HG03060 (cell line): Measurements from ENCODE around the gene PELI3.
A peak's percentile ranks its signal among the peaks of the same experiment; 100 is the strongest.

Experiments
- ATAC-seq: cut with Tn5 transposase; IDR thresholded peaks from one replicate; pipeline ENCODE4 v1.9.1; 2021; ENCODE audit warnings: low read depth, moderate number of reproducible peaks; ENCODE audit not compliant: unreplicated experiment

PELI3 gene

DNA sequence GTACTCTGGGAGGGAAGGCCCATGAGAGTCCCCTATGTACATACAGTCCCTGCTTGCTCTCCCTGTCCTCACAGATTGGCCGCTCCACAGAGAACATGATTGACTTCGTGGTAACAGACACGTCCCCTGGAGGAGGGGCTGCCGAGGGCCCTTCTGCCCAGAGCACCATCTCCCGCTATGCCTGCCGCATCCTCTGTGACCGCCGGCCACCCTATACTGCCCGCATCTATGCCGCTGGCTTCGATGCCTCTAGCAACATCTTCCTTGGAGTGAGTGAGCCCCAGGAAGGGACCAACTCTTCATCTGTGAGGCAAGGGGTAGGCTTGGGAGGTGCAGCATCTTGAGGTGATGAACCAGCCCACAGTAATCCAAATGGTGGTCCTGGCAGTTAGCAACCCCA is 6.5 kb downstream of the PELI3 start:
- ATAC-seq = no peak

DNA sequence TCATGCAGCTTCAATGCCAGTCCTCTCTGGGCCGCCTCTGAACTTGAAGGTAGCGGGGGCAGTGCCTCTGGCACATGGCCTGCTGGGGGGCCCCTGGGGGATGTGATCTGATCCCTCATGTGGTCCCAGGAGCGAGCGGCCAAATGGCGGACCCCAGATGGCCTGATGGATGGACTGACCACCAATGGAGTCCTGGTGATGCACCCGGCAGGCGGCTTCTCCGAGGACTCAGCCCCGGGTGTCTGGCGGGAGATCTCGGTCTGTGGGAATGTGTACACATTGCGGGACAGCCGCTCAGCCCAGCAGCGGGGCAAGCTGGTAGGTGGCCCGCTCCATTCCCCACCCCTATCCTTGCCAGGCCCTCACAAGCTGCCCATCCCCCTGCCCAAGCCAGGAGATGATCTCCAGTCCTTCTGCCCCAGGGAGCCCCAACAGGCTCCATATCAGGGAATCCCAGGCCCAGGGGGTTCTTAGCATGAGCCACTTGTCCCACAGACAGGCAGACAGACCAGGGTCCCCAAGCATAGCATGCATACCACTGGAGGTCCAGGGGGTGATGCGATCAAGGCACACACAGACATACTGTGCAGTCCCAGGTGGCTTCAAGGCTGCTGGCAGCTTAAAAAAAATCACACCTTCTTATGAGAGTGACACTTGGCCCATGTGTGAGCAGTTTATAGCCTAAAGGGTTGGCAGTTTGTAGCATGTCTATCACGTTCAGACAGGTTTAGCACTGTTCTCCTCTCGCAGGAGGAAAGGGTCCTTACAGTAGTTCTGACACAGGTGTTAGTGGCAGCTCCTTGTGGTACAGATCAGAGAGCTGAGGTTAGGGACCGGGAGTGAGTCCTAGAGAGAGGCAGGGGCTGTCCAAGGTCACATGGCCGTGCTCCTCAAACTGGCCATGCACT is 7.2 kb downstream of the PELI3 start:
- ATAC-seq = no peak

DNA sequence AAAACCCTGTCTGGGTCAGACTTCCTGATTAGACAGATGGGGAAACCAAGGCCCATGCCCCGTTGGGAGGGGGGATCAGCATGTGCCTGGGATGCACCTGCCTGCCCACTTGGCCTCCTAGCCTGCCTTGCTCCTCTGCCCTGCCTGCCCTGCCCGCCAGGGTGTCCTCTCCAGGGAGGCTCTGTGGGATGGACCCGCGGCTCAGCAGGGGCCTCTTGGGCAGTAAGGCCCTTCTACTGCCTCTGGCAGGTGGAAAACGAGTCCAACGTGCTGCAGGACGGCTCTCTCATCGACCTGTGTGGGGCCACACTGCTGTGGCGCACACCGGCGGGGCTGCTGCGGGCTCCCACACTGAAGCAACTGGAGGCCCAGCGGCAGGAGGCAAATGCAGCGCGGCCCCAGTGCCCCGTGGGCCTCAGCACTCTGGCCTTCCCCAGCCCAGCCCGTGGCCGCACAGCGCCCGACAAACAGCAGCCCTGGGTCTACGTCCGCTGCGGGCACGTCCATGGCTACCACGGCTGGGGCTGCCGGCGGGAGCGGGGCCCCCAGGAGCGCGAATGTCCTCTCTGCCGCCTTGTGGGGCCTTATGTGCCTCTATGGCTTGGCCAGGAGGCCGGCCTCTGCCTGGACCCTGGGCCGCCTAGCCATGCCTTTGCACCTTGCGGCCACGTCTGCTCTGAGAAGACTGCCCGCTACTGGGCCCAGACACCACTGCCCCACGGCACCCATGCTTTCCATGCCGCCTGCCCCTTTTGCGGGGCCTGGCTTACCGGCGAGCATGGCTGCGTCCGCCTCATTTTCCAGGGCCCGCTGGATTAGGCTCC is 8.9 kb downstream of the PELI3 start:
- no peak for ATAC-seq

DNA sequence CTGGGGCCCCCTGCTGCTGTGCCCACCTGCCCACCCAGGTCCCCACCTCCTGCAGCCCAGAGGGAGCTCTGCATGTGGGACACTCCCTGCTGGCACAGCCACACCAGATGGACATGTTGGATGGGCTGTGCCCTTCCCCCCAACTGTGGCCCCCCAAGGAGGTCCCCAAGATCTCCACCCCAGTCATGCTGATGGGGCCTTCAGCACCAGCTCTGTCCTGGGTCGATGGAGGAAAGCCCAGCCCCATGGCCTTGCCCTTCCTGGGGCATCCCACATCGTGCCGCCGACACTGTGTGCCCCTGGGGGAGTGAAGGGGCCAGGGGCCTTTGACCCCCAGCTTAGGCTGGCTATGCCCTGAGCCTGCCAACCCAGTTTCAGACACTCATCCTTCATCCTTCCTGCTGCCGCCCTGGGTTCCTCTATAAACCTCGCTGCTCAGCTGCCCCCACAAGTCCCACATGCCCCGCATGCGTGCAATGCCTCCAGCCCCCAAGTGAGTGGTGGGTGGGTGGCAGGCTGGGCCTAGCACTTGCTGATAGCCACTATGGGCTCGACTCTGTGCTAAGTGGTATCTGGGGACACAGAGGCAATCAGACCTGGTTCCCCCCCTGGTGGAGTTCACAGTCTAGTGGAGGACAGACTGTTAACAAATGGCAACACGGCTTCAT is 9.6 kb downstream of the PELI3 start:
- ATAC-seq = no peak

DNA sequence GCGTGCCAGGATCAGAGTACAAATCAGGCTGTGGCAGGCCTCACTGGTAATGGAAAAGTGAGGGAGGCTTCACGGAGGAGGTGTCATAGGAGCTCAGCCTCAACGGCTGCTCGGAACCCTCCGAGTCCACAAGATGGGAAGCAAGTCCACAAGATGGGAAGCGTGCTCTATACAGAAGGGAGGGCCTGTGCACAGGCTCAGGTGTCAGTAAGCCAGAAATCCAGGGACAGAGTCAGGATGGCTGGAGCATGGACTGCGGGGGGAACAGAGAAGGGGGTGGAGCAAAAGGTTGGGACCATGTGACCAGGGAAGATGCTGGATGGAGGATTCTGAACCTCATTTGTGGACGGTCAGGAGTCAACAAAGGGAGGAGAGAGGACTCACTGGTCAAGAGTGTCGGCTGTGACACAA is 10.1 kb downstream of the PELI3 start:
- ATAC-seq = no peak

DNA sequence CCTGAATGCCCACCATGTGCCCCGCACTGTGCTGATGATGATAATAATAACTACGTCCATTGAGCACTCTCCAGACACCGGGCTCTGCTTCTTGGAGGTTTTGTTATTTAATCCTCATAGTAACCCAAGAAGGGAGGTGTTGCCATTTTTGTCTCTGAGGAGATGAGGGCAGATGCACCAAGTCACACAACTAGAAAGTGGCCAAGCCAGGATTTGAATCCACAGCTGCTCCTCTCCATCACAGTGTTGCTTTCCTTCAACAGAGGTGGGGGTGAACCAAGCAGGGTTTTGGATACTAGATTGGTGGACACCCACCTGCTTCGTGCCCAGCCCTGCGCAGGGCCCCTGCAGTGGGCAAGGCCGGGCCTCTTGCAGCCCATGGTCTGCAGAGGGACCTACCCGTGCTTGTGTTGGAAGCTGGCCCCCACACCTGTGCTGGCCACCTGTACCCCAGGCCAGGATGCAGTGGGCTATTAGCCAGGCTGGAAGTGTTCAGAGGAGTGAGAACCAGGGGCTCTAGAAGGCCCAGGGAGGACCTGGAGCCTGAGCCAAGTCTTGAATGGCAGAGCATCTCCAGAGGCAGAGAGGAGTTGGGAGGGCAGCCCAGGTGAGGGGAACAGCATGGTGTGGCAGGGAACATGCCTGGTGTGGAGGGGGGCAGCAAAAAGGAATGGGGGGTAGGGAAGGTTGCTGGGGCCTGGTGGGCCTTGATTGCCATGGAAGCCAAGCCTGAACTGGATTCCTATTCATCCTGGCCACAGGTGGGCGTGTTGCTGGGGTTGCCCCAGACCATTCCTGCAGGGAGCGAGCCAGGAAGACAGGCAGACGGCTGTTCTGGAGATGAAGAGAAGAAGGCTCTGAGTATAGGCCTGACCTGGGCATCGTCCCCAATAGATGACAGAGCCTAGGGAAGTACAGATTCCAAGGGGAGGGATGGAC is 10.8 kb downstream of the PELI3 start:
- no peak for ATAC-seq

DNA sequence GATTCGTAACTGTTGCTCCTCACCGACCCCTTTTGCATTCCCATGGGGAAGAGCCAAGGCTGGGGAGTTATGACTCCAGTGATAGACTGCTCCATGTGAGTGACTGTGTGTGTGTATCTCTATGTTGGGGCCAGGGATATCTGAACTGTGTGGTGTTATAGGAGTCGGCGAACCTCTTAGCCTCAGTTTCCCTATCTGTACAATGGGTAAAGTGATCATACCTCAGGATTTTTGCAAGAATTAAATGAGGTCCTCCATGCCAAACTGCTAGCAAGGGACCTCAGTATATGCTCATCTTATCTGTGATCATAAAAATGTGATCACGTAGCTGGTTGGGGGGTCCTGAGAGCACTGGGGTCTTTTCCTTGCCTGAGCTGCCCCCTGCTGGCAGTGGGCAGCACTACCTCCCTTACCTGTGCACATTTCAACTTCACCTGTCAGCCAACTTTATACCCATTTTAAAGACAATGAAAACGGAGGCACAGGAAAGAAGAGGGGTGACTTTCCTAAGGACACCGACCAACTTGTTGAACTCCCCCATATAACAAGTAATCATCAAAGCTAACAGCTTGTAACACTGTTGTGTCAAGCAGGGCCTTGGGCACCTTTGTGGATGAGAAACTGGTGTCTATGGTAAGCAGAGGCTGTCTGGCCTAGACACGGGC is 12.2 kb downstream of the PELI3 start:
- no peak for ATAC-seq

DNA sequence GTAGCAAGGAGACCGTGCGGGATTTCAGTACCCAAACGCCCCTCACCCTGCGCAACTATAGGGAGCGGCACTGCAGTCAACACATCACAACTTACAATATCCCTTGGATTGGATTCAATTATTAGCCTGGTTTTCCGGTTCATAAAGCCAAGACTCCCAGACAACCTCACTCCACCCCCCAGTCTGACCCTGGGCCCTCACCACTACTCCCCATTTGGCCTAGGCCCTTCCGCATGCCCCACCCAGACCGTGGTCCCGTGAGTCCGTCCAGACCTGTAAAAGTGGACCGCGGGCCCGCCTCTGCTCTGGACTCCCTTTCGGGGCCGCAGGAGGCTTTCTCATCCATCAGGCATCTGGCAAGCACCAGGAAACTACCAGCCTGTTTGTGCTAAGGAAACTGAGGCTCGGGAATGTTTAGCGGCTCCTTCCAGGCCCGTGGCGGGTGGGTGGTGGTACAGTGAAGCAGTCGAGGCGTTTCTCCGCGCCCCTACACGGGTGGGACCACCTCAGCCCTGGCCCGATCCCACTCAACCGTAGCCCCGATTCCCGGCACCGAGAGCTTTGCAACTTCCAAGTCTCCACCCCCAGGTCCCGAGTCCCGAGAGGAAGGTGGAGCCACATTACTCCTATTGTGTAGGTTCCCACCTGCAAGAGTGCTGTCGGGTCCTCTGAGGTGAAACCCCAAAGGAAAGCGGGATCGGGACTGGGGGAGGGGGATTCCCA is 12.8 kb downstream of the PELI3 start:
- ATAC-seq = no peak

GRCh38 chr11:66480117-66480938 is 13.6 kb downstream of the PELI3 start, which contains the start of gene DPP3:
Gene DPP3 (plus strand): TSS chr11:66480434. CDS start chr11:66482201, 1,767 bp downstream.
- ATAC-seq = peak; percentile 81

- no peak for ATAC-seq
These were observed 18.2 kb downstream of the PELI3 start for GRCh38 chr11:66484806-66485380.

- ATAC-seq = no peak
These were observed 22.3 kb downstream of the PELI3 start for GRCh38 chr11:66488957-66489356.

DNA sequence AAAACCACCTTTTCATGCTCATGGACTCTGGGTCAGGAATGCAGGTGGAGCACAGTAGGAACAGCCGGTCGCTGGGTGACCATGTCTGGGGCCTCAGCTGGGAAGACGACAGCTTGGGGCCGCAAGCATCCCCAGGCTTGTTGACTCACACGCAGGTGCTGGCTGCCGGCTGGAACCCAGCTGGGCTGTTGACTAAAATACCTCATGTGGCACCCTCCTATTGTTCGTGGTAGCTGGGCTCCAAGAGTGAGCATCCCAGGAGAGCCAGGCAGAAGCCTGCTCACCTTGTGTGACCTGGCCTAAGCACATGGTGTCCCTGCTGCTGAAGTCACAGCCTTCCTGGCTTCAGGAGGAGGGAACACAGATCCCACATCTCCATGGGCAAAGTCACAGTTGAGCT is 22.9 kb downstream of the PELI3 start:
- no peak for ATAC-seq

- no peak for ATAC-seq
These were observed 24.7 kb downstream of the PELI3 start for GRCh38 chr11:66491315-66491935.

GRCh38 chr11:66492161-66492865 is 25.6 kb downstream of the PELI3 start:
- no peak for ATAC-seq

GRCh38 chr11:66493130-66493529 is 26.4 kb downstream of the PELI3 start:
- no peak for ATAC-seq

- ATAC-seq = no peak
These were observed 27.8 kb downstream of the PELI3 start for GRCh38 chr11:66494458-66494857.
